ENCODE results near the gene PAX8. TPM values are rescaled to one million over a fixed set of nuclear protein-coding genes. Genes with fewer than 3 reads are reported as not detected.

The PAX8 gene
- total and polyA plus RNA-seq, 12 donors = 1.7 to 72.3 (median 11.6) TPM

DNA sequence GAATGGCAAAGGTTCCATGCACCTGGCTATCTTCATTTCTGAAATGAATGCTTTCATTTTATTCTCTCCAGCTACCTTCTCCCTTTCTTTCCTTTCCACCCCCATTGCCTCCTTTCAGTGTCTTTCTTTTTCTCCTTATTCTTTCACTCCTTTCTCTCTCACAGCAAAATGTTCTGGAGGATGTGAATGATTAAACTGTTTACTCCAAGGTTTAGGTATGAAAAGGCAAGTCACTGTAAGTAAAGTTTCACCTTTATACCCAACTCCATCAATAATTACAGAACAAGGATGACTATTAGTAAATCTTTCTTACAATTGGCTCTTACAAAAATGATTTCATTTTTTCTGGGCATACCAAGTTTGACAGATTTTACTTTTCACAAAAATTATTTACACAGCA lies 4.3 kb downstream of the PAX8 start:
- no peak for TF ChIP-seq CTCF (IDR thresholded peaks at IDR 0.05)
- H3K27me3 ChIP-seq = peaks cover 72% of the 10 kb centered on the region
- intact Hi-C loops (cut with DNase I) = no loop called here

GRCh38 chr2:113273981-113274380 lies 4.7 kb downstream of the PAX8 start:
- no peak for DNase-seq
- Histone ChIP-seq H3K4me1 (replicated peaks in 1 of 2) (peaks cover 0 to 4% of the 10 kb centered on the region in 2 donors), H3K27ac (no peak overlapping the region), H3K4me3 (no peak overlapping the region), H3K9me3 (replicated peaks in 1 of 3) (no peaks in the 10 kb centered on the region), H3K36me3 (replicated peaks in 1 of 2) (no peaks in the 10 kb centered on the region), H3K27me3 (peaks cover 72% of the 10 kb centered on the region)
- TF ChIP-seq CTCF (IDR thresholded peaks at IDR 0.05) (no peak), POLR2A (IDR thresholded peaks at IDR 0.05) (no peak)
- 55 to 82% (median 69%) methylated on average over 9 of the region's 9 CpGs for WGBS, 4 donors
- intact Hi-C loops (cut with DNase I) = no loop called here

More for the DNA sequence above, 4.3 kb downstream of the PAX8 start:
- DNase-seq = no peak
- no peak overlapping the region for H3K4me3 ChIP-seq
- H3K9me3 ChIP-seq (replicated peaks in 1 of 3) = no peaks in the 10 kb centered on the region
- peaks cover 0 to 4% of the 10 kb centered on the region in 2 donors for H3K4me1 ChIP-seq (replicated peaks in 1 of 2)
- no peaks in the 10 kb centered on the region for H3K36me3 ChIP-seq (replicated peaks in 1 of 2)
- H3K27ac ChIP-seq = no peak overlapping the region

DNA sequence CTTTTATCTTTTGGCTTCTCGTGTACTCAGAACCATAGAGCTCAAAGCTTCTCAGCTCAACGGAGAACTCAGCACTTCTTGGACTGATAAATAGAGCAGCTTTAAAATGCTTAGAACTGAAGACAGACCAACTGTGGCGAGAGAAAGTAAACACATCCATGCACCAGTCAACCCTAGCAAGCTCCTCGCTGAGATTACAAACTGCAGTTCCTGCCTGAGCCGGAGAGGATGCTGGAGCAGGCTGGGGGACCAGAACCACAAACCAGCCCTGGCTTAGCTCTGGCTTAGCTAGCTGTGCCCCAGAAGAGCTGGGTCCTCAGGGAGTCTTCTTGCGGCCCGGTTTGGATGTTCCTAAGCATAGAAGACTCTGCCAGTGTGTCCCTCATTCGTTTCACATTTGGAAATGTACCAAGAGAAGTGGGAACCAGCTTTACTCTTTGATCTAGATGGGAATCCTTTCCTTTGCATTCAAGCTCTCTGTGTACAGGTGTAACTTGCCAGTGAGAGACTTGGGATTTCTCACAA lies 5.6 kb downstream of the PAX8 start:
- Histone ChIP-seq H3K9me3 (replicated peaks in 1 of 3) (no peaks in the 10 kb centered on the region), H3K4me1 (replicated peaks in 1 of 2) (peaks cover 0 to 4% of the 10 kb centered on the region in 2 donors), H3K27me3 (peaks cover 66% of the 10 kb centered on the region), H3K36me3 (replicated peaks in 1 of 2) (no peaks in the 10 kb centered on the region), H3K4me3 (no peak overlapping the region), H3K27ac (no peak overlapping the region)
- intact Hi-C loops (cut with DNase I) = no loop called here
- no peak for DNase-seq
- TF ChIP-seq CTCF (IDR thresholded peaks at IDR 0.05) (no peak), POLR2A (IDR thresholded peaks at IDR 0.05) (no peak)
- WGBS, 4 donors = 37 to 62% (median 45%) methylated on average over 6 to 8 of the region's 8 CpGs

DNA sequence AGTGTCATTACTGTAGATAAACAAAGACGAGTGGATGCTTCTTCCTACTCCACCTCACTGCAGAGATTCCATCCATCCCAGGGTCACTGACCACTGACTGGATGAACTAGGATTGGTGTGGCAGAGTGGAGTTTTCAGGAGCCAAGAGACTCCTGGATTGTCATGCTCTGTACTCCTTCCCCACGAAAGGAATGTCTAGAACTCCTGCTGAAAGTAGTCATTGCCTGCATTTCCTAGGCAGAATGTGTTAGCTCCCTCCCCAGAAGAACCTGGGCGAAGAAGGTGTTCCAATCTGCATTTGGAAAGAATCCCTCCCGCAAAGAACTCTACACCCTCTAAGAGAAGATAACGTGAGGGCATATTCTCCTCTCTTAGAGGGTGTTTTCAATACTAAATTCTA lies 6.2 kb downstream of the PAX8 start:
- intact Hi-C loops (cut with DNase I) = no loop called here
- TF ChIP-seq CTCF (IDR thresholded peaks at IDR 0.05) (no peak), POLR2A (IDR thresholded peaks at IDR 0.05) (no peak)
- peaks cover 0 to 4% of the 10 kb centered on the region in 2 donors for H3K4me1 ChIP-seq (replicated peaks in 1 of 2)
- no peaks in the 10 kb centered on the region for H3K36me3 ChIP-seq (replicated peaks in 1 of 2)
- 51 to 70% (median 60%) methylated on average over 5 of the region's 5 CpGs for WGBS, 4 donors
- DNase-seq = no peak
- peaks cover 63% of the 10 kb centered on the region for H3K27me3 ChIP-seq
- no peak overlapping the region for H3K4me3 ChIP-seq
- no peak overlapping the region for H3K27ac ChIP-seq
- H3K9me3 ChIP-seq (replicated peaks in 1 of 3) = no peaks in the 10 kb centered on the region

Data from adrenal gland (tissue), 12 donors.